IMR-90 (cell line): ENCODE measurements around the gene EXOC4. TPM values are rescaled to one million over a fixed set of nuclear protein-coding genes. Genes with fewer than 3 reads are reported as not detected.

Experiments
- ATAC-seq: fragments of 200-7000 bp; cut with Tn5 transposase; 2 replicates; pipeline ENCODE4 v1.9.1; 2020; ENCODE audit warnings: low read depth, mild to moderate bottlenecking, moderate library complexity
- BruUV-seq: library from RNA; stranded (reverse); fragments of 400-500 nt; replicated peaks from 2 replicates; lab custom pipeline; 2021; lab: Mats Ljungman, UMichigan
- CTCF ChIA-PET: fragments of 300-600 bp; formaldehyde crosslinking; extraction: SDS; loops from one replicate; lab custom pipeline; 2021; ENCODE audit warnings: antibody characterized with exemption; lab: Yijun Ruan, JAX
- POLR2A ChIA-PET: fragments of 300-600 bp; sonication (Branson Sonifier 250); formaldehyde crosslinking; loops from one replicate; lab custom pipeline; 2022; ENCODE audit warnings: antibody characterized with exemption; ENCODE audit not compliant: unreplicated experiment; lab: Charles Lee
- DNase-seq: peaks from one replicate; pipeline ENCODE4 v3.0.0; 2013
- H2AFZ ChIP-seq: replicated peaks from 2 replicates; pipeline ENCODE3; 2013; ENCODE audit warnings: low read length, mild to moderate bottlenecking; ENCODE audit not compliant: poor library complexity
- H2AK5ac ChIP-seq: 2 replicates; pipeline ENCODE4 v1.6.1; 2013; ENCODE audit warnings: low read depth, low read length, inconsistent platforms
- H2AK9ac ChIP-seq: replicated peaks from 2 replicates; pipeline ENCODE3; 2013; ENCODE audit warnings: mild to moderate bottlenecking, low read depth, low read length, moderate library complexity; ENCODE audit not compliant: poor library complexity
- H2BK120ac ChIP-seq: 2 replicates; pipeline ENCODE4 v1.6.1; 2013; ENCODE audit warnings: low read depth, low read length, inconsistent platforms
- H2BK15ac ChIP-seq: 3 replicates; pipeline ENCODE4 v1.6.1; 2013; ENCODE audit warnings: low read depth, low read length, inconsistent platforms
- H2BK20ac ChIP-seq: 2 replicates; pipeline ENCODE4 v1.6.1; 2013; ENCODE audit warnings: low read depth, mild to moderate bottlenecking, inconsistent platforms, low read length, moderate library complexity
- H2BK5ac ChIP-seq: 2 replicates; pipeline ENCODE4 v1.6.1; 2013; ENCODE audit warnings: mild to moderate bottlenecking, low read depth, low read length, inconsistent platforms; ENCODE audit not compliant: poor library complexity, severe bottlenecking
- H3K14ac ChIP-seq: replicated peaks from 2 replicates; pipeline ENCODE4 v1.6.1; 2013; ENCODE audit warnings: low read depth, low read length, inconsistent platforms
- H3K18ac ChIP-seq: 2 replicates; pipeline ENCODE4 v1.6.1; 2013; ENCODE audit warnings: low read depth, low read length, control low read depth
- H3K23ac ChIP-seq: 2 replicates; pipeline ENCODE4 v1.6.1; 2013; ENCODE audit warnings: low read depth, low read length, inconsistent platforms
- H3K27ac ChIP-seq: 2 replicates; pipeline ENCODE4 v1.5.1; 2013; ENCODE audit warnings: mild to moderate bottlenecking, control low read depth, low read length; ENCODE audit not compliant: insufficient read depth
- H3K27me3 ChIP-seq: 2 replicates; pipeline ENCODE4 v1.6.1; 2013; ENCODE audit warnings: low read length; ENCODE audit not compliant: control insufficient read depth, insufficient read depth
- H3K36me3 ChIP-seq: 2 replicates; pipeline ENCODE4 v1.6.1; 2013; ENCODE audit warnings: low read length, mixed read lengths; ENCODE audit not compliant: control insufficient read depth, insufficient read depth
- H3K4ac ChIP-seq: 2 replicates; pipeline ENCODE4 v1.6.1; 2013; ENCODE audit warnings: low read depth, low read length, inconsistent platforms
- H3K4me1 ChIP-seq: 2 replicates; pipeline ENCODE4 v1.6.1; 2013; ENCODE audit warnings: low read length, mixed read lengths; ENCODE audit not compliant: control insufficient read depth, insufficient read depth
- H3K4me2 ChIP-seq: 2 replicates; pipeline ENCODE4 v1.6.1; 2013; ENCODE audit warnings: low read depth, mild to moderate bottlenecking, control low read depth, low read length, moderate library complexity
- H3K4me3 ChIP-seq: 2 replicates; pipeline ENCODE4 v1.5.1; 2013; ENCODE audit warnings: low read depth, mild to moderate bottlenecking, control low read depth, low read length, moderate library complexity; ENCODE audit not compliant: insufficient read depth
- H3K56ac ChIP-seq: 2 replicates; pipeline ENCODE4 v1.6.1; 2013; ENCODE audit warnings: low read length, inconsistent platforms; ENCODE audit not compliant: insufficient read depth; ENCODE audit errors: extremely low read depth
- H3K79me1 ChIP-seq, 2 experiments: 2 replicates each; pipeline ENCODE4 v1.6.1; 2013; ENCODE audit warnings: low read length in 2 of 2, inconsistent platforms in 1 of 2, low read depth in 1 of 2
- H3K9ac ChIP-seq: 2 replicates; pipeline ENCODE4 v1.6.1; 2013; ENCODE audit warnings: low read depth, low read length, control low read depth
- H3K9me1 ChIP-seq: 2 replicates; pipeline ENCODE4 v1.6.1; 2013; ENCODE audit warnings: low read length, inconsistent platforms; ENCODE audit not compliant: insufficient read depth
- H3K9me3 ChIP-seq: 2 replicates; pipeline ENCODE4 v1.6.1; 2013; ENCODE audit warnings: low read length; ENCODE audit not compliant: control insufficient read depth, insufficient read depth
- H4K20me1 ChIP-seq: 2 replicates; pipeline ENCODE4 v1.6.1; 2013; ENCODE audit warnings: low read length, inconsistent platforms; ENCODE audit not compliant: insufficient read depth
- H4K5ac ChIP-seq: 2 replicates; pipeline ENCODE4 v1.6.1; 2013; ENCODE audit warnings: mild to moderate bottlenecking, low read depth, low read length, control low read depth
- H4K8ac ChIP-seq, 2 experiments: 2 replicates each; pipeline ENCODE4 v1.6.1; 2013; ENCODE audit warnings: low read depth in 2 of 2, low read length in 2 of 2, control low read depth in 1 of 2, inconsistent platforms in 1 of 2
- H4K91ac ChIP-seq: 2 replicates; pipeline ENCODE4 v1.6.1; 2013; ENCODE audit warnings: low read depth, low read length, inconsistent platforms; ENCODE audit not compliant: insufficient read depth
- MAFK ChIP-seq: IDR thresholded peaks from 2 replicates; pipeline ENCODE4 v1.6.1; 2012; ENCODE audit warnings: low read depth, low read length, improper control_type of control experiment
- MAZ ChIP-seq: IDR thresholded peaks from 2 replicates; pipeline ENCODE4 v1.6.1; 2012; ENCODE audit warnings: low read depth, mild to moderate bottlenecking, low read length, improper control_type of control experiment, moderate library complexity, borderline replicate concordance
- MXI1 ChIP-seq: IDR thresholded peaks from 2 replicates; pipeline ENCODE4 v1.6.1; 2012; ENCODE audit warnings: low read depth, mild to moderate bottlenecking, low read length, moderate library complexity, borderline replicate concordance
- POLR2A ChIP-seq: IDR thresholded peaks from 2 replicates; pipeline ENCODE4 v1.6.1; 2012; ENCODE audit warnings: mild to moderate bottlenecking, low read depth, low read length
- WGBS, 2 experiments: methylation state at CpG; one replicate each; pipeline versions ENCODE4 v1.1.5 to v1.1.7; 2013; ENCODE audit warnings: missing lambda C conversion rate in 2 of 2; ENCODE audit not compliant: insufficient read length in 1 of 2; ENCODE audit errors: extremely low coverage in 2 of 2; 5-methylcytosine and 5-hydroxymethylcytosine counted together
- dilution Hi-C: fragments of 300-500 bp; cut with HindIII; formaldehyde crosslinking; loops from one replicate; pipeline ENCODE4 v1.14.3; 2018; ENCODE audit warnings: low sequenced_read_pairs; ENCODE audit not compliant: unreplicated experiment
- in situ Hi-C: fragments of 300-500 bp; cut with MboI; formaldehyde crosslinking; loops from 3 replicates; pipeline ENCODE4 v1.14.3; 2019; ENCODE audit warnings: low sequenced_read_pairs, inconsistent platforms, mixed read lengths
- intact Hi-C: fragments of 100-400 bp; cut with micrococcal nuclease; formaldehyde crosslinking; loops from 2 replicates; pipeline ENCODE4 v1.10.0; 2022
- polyA plus RNA-seq, 3 experiments: library from polyadenylated mRNA; depleted of rRNA; stranded (reverse); fragments of >200 nt; gene quantifications; 2 replicates each; pipeline ENCODE4 v1.2.3, GENCODE V29; 2012; ENCODE audit warnings: low replicate concordance in 1 of 3
- total RNA-seq: library from RNA; depleted of rRNA; stranded (reverse); fragments of >200 nt; gene quantifications from 2 replicates; pipeline ENCODE4 v1.2.3, GENCODE V29; 2012

The EXOC4 gene
- total and polyA plus RNA-seq, 2 of the 4 experiments (the other 2 are of a cell fraction), result 25.4 to 94.6 TPM

GRCh38 chr7:133509822-133510221 lies 256.9 kb downstream of the EXOC4 start:
- in situ Hi-C loops, result no loop called here

More at GRCh38 chr7:133509822-133510221, 256.9 kb downstream of the EXOC4 start:
- no TSS peak for BruUV-seq
- Histone ChIP-seq H3K27ac (no peak overlapping the region), H2BK120ac (no peak overlapping the region), H4K8ac (no peak overlapping the region), H4K20me1 (no peaks in the 10 kb centered on the region; the same call in 1 of the 2 replicates), H3K14ac (no peak overlapping the region), H2BK20ac (no peak overlapping the region), H2AK5ac (no peak overlapping the region), H3K4me3 (no peak overlapping the region), H2BK5ac (no peak overlapping the region), H3K79me1 (peaks cover 0 to 3% of the 10 kb centered on the region in 2 experiments; a peak in 1 of 4 replicates), H3K18ac (no peak overlapping the region), H3K4me2 (no peak overlapping the region), H3K4ac (no peak overlapping the region), H4K5ac (no peak overlapping the region), H2BK15ac (no peak overlapping the region), H3K23ac (no peak overlapping the region), H2AFZ (no peak overlapping the region), H3K9ac (no peak overlapping the region), H3K9me3 (peaks cover 1% of the 10 kb centered on the region; the same call in 1 of the 2 replicates), H3K9me1 (no peaks in the 10 kb centered on the region), H3K56ac (no peak overlapping the region), H3K36me3 (no peaks in the 10 kb centered on the region), H3K27me3 (no peaks in the 10 kb centered on the region), H4K91ac (no peak overlapping the region), H3K4me1 (no peaks in the 10 kb centered on the region; the same call in 1 of the 2 replicates), H2AK9ac (no peak overlapping the region)
- WGBS, 2 experiments, result 83% methylated on average over 1 of the region's 5 CpGs; no CpG with 5 or more reads in 1 of the 2 experiments
- dilution Hi-C loops (no loop called here), intact Hi-C loops (loop anchor here (5.0 kb wide), 1 partner anchor 232 kb away; no protein-coding TSS in a partner anchor)
- ChIA-PET CTCF (no interaction called here), POLR2A (no interaction called here)
- DNase-seq (no peak), ATAC-seq (no peak)
- TF ChIP-seq MXI1 (no peak), MAFK (no peak), POLR2A (no peak), MAZ (no peak)
